GM19455 (cell line): Measurements from ENCODE around the gene BMI1.
A peak's percentile ranks its signal among the peaks of the same experiment; 100 is the strongest.

ENCODE experiments used
- ATAC-seq: cut with Tn5 transposase; IDR thresholded peaks from one replicate; pipeline ENCODE4 v1.9.1; 2021; ENCODE audit not compliant: unreplicated experiment

BMI1 gene

GRCh38 chr10:22319547-22319979 lies 1.3 kb upstream of the BMI1 start:
- no peak for ATAC-seq

GRCh38 chr10:22319980-22320558 lies 830 bp upstream of the BMI1 start:
- no peak for ATAC-seq

GRCh38 chr10:22321156-22321923 lies 441 bp downstream of the BMI1 start:
- no peak for ATAC-seq

- ATAC-seq = no peak
Observed at GRCh38 chr10:22321924-22322640, 1.2 kb downstream of the BMI1 start.

- no peak for ATAC-seq
Observed at GRCh38 chr10:22322641-22323160, 1.8 kb downstream of the BMI1 start.

- ATAC-seq = no peak
Observed at GRCh38 chr10:22323538-22324305, 2.8 kb downstream of the BMI1 start.

- no peak for ATAC-seq
Observed at GRCh38 chr10:22324413-22324812, 3.5 kb downstream of the BMI1 start.

GRCh38 chr10:22324893-22325271 lies 4.0 kb downstream of the BMI1 start:
- no peak for ATAC-seq

GRCh38 chr10:22325272-22326144 lies 4.6 kb downstream of the BMI1 start:
- peak; percentile 49 for ATAC-seq

- no peak for ATAC-seq
Observed at GRCh38 chr10:22326145-22326702, 5.3 kb downstream of the BMI1 start.

- ATAC-seq = no peak
Observed at GRCh38 chr10:22329150-22329549, 8.3 kb downstream of the BMI1 start.

GRCh38 chr10:22332116-22332692 lies 11.3 kb downstream of the BMI1 start:
- no peak for ATAC-seq

- ATAC-seq = no peak
Observed at GRCh38 chr10:22333167-22333974, 12.5 kb downstream of the BMI1 start.

- no peak for ATAC-seq
Observed at GRCh38 chr10:22333975-22334282, 13.0 kb downstream of the BMI1 start.

GRCh38 chr10:22334414-22335172 lies 13.7 kb downstream of the BMI1 start:
- no peak for ATAC-seq

- peak; percentile 46 for ATAC-seq
Observed at GRCh38 chr10:22335173-22335933, 14.5 kb downstream of the BMI1 start.

GRCh38 chr10:22338185-22338900 lies 17.4 kb downstream of the BMI1 start:
- no peak for ATAC-seq
